Fibroblast of lung (primary cell): ENCODE measurements around the gene BCL2L12. TPM values are rescaled to one million over a fixed set of nuclear protein-coding genes. Genes with fewer than 3 reads are reported as not detected.

Source experiments
- DNase-seq, 2 donors: peaks; one replicate each; pipeline versions ENCODE4 v3.0.0 to v3.0.0-alpha.2; 2010; ENCODE audit warnings: low read depth in 2 of 2
- H2AFZ ChIP-seq: 2 replicates; pipeline ENCODE4 v1.5.1; 2012; ENCODE audit warnings: low read length, control low read depth, inconsistent platforms
- H3K27ac ChIP-seq: 2 replicates; pipeline ENCODE4 v1.5.1; 2011; ENCODE audit warnings: low read length, control low read depth; ENCODE audit not compliant: insufficient read depth
- H3K27me3 ChIP-seq: 2 replicates; pipeline ENCODE4 v1.5.1; 2011; ENCODE audit warnings: mild to moderate bottlenecking, low read length; ENCODE audit not compliant: control insufficient read depth, insufficient read depth
- H3K36me3 ChIP-seq: 2 replicates; pipeline ENCODE4 v1.5.1; 2011; ENCODE audit warnings: low read length; ENCODE audit not compliant: control insufficient read depth, insufficient read depth
- H3K4me1 ChIP-seq: 2 replicates; pipeline ENCODE4 v1.5.1; 2011; ENCODE audit warnings: low read length; ENCODE audit not compliant: control insufficient read depth, insufficient read depth; ENCODE audit errors: extremely low read depth
- H3K4me2 ChIP-seq: 2 replicates; pipeline ENCODE4 v1.5.1; 2011; ENCODE audit warnings: low read length, control low read depth; ENCODE audit not compliant: insufficient read depth; ENCODE audit errors: extremely low read depth
- H3K4me3 ChIP-seq, 4 experiments: fragments of 200-600 bp in 1 of 4; sonication (generic) in 1 of 4; replicated peaks in 1 of 4; 2 replicates each; pipeline ENCODE4 v1.5.1; 2011 to 2016; ENCODE audit warnings: low read length in 4 of 4, low read depth in 3 of 4, mild to moderate bottlenecking in 3 of 4, control low read depth in 2 of 4, inconsistent platforms in 1 of 4, mixed read lengths in 1 of 4; ENCODE audit not compliant: insufficient read depth in 1 of 4; ENCODE audit errors: control extremely low read depth in 1 of 4
- H3K79me2 ChIP-seq: 2 replicates; pipeline ENCODE4 v1.5.1; 2012; ENCODE audit warnings: mild to moderate bottlenecking, low read length, inconsistent platforms; ENCODE audit not compliant: control insufficient read depth, insufficient read depth
- H3K9ac ChIP-seq: 2 replicates; pipeline ENCODE4 v1.5.1; 2011; ENCODE audit warnings: mild to moderate bottlenecking, low read length, control low read depth; ENCODE audit not compliant: insufficient read depth
- H3K9me3 ChIP-seq: 2 replicates; pipeline ENCODE4 v1.5.1; 2012; ENCODE audit warnings: low read depth, low read length; ENCODE audit not compliant: control insufficient read depth, insufficient read depth
- H4K20me1 ChIP-seq: 2 replicates; pipeline ENCODE4 v1.5.1; 2011; ENCODE audit warnings: low read length; ENCODE audit not compliant: control insufficient read depth, insufficient read depth; ENCODE audit errors: extremely low read depth
- EZH2 ChIP-seq: IDR thresholded peaks from 2 replicates; pipeline ENCODE4 v1.5.1; 2012; ENCODE audit warnings: low read length, control low read depth, mild to moderate bottlenecking; ENCODE audit errors: missing control alignments
- polyA plus RNA-seq, 2 donors: library from polyadenylated mRNA; depleted of rRNA in 1 of 2; stranded (reverse) in 1 of 2; unstranded in 1 of 2; fragments of >200 nt; gene quantifications; 2 replicates each; pipeline ENCODE4 v1.2.1, GENCODE V29; 2011 to 2012; ENCODE audit warnings: missing spikeins in 1 of 2
- total RNA-seq: library from RNA; depleted of rRNA; stranded (reverse); fragments of >200 nt; gene quantifications from 2 replicates; pipeline ENCODE4 v1.2.1, GENCODE V29; 2014
- TF ChIP-seq, protein P1 (sequence below), 2 donors: IDR thresholded peaks in 1 of 2; conservative IDR thresholded peaks in 1 of 2; 1 replicate in 1 of 2; 2 replicates in 1 of 2; pipeline ENCODE4 v1.5.1; 2011 to 2012; ENCODE audit warnings: low read length in 2 of 2, control low read depth in 1 of 2, inconsistent platforms in 1 of 2, low read depth in 1 of 2, mild to moderate bottlenecking in 1 of 2

BCL2L12 gene
- total and polyA plus RNA-seq, 2 donors (not counting 1 experiment from before 2014, with no cell fraction given): 4.8 to 5.0 TPM

DNA sequence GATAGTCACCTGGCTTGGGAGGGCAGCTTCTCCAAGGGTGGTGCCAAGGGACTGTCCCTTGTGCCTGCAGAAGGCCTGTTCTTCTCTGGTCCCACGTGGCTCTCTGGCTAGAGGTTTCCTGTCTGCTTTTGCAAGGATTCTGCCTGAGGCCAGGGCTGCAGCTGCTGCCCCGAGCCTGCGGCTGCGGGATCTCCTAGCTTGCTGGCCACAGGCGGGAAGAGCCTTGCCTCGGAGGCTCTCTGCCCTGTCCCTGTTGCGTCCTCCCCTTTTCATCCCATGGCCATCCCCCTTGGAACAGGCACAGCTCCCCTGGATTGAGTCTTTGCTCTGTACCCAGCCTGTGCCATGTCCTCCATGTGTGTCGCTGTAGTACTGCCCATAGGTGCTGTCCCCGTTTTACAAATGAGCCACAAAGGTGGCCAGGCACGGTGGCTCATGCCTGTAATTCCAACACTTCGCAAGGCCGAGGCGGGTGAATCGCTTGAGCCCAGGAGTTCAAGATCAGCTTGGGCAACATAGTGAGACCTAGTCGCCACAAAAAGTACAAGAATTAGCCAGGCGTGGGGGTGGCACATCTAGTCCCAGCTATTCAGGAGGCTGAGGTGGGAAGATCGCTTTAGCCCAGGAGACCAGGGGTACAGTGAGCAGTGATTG, 9.2 kb upstream of the BCL2L12 start:
- Histone ChIP-seq H3K27me3 (no peaks in the 10 kb centered on the region), H3K9ac (no peak overlapping the region), H3K4me3 (no peak overlapping the region), H3K27ac (no peak overlapping the region), H3K9me3 (no peaks in the 10 kb centered on the region), H3K4me1 (no peaks in the 10 kb centered on the region), H4K20me1 (no peaks in the 10 kb centered on the region), H3K36me3 (peaks cover 56% of the 10 kb centered on the region), H3K4me2 (no peak overlapping the region), H2AFZ (no peak overlapping the region), H3K79me2 (no peaks in the 10 kb centered on the region)
- TF ChIP-seq, protein P1, sequence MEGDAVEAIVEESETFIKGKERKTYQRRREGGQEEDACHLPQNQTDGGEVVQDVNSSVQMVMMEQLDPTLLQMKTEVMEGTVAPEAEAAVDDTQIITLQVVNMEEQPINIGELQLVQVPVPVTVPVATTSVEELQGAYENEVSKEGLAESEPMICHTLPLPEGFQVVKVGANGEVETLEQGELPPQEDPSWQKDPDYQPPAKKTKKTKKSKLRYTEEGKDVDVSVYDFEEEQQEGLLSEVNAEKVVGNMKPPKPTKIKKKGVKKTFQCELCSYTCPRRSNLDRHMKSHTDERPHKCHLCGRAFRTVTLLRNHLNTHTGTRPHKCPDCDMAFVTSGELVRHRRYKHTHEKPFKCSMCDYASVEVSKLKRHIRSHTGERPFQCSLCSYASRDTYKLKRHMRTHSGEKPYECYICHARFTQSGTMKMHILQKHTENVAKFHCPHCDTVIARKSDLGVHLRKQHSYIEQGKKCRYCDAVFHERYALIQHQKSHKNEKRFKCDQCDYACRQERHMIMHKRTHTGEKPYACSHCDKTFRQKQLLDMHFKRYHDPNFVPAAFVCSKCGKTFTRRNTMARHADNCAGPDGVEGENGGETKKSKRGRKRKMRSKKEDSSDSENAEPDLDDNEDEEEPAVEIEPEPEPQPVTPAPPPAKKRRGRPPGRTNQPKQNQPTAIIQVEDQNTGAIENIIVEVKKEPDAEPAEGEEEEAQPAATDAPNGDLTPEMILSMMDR (conservative IDR thresholded peaks at IDR 0.05 in 1 of 2, IDR thresholded peaks at IDR 0.05 in 1 of 2; ENCODE audit: low read depth in 1 of 2, low read length in 2 of 2): no peak
- TF ChIP-seq EZH2: no peak
- no peak for DNase-seq

DNA sequence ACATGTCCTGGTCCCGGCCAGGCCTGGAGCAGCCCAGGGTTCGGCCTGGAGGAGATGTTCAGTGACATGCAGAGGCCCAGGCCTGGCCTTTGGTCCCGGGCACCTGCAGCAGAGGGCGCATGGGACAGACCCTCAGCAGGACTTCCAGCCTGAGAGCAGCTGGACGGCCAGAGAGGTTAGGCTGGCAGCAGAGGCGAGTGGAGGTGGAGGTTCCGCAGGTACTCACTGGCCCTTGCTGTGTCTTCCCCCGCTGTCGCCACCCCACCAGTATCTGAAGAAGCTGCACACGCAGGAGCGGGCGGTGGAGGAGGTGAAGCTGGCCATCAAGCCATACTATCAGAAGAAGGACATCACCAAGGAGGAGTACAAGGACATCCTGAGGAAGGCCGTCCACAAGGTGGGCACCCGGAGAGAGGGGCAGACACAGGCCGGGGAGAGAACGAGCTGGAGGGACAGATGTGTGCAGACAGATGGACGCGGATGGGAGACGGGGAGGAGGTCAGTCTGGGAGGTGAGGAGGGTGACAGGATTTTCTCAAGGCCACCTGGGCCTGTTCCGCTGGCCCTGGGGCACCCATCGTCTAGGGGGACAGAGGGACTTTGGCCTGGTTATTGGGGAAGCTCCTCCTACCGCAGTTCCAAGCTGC, 8.1 kb upstream of the BCL2L12 start:
- H2AFZ ChIP-seq: no peak overlapping the region
- H3K79me2 ChIP-seq: no peaks in the 10 kb centered on the region
- no peaks in the 10 kb centered on the region for H4K20me1 ChIP-seq
- H3K4me3 ChIP-seq: no peak overlapping the region
- H3K4me1 ChIP-seq: no peaks in the 10 kb centered on the region
- no peaks in the 10 kb centered on the region for H3K9me3 ChIP-seq
- H3K36me3 ChIP-seq: peaks cover 57% of the 10 kb centered on the region
- TF ChIP-seq EZH2: no peak
- TF ChIP-seq, protein P1 (conservative IDR thresholded peaks at IDR 0.05 in 1 of 2, IDR thresholded peaks at IDR 0.05 in 1 of 2; ENCODE audit: low read depth in 1 of 2, low read length in 2 of 2): no peak
- no peak for DNase-seq
- no peak overlapping the region for H3K27ac ChIP-seq
- no peak overlapping the region for H3K9ac ChIP-seq
- H3K4me2 ChIP-seq: no peak overlapping the region
- H3K27me3 ChIP-seq: no peaks in the 10 kb centered on the region

DNA sequence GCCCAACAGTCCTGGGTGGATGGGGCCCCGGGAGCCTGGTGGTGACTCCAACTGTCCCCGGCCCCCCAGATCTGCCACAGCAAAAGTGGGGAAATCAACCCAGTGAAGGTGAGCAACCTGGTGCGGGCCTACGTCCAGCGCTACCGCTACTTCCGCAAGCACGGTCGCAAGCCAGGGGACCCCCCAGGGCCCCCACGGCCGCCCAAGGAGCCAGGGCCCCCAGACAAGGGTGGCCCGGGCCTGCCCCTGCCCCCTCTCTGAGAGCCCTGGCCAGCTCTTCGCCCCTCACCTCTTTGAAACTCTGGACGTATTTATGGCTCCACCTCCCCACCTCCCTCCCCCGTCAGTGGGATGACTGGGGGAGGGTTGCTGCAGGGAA, 7.6 kb upstream of the BCL2L12 start:
- peaks cover 56% of the 10 kb centered on the region for H3K36me3 ChIP-seq
- no peak overlapping the region for H3K4me2 ChIP-seq
- H3K9me3 ChIP-seq: no peaks in the 10 kb centered on the region
- no peaks in the 10 kb centered on the region for H3K4me1 ChIP-seq
- TF ChIP-seq, protein P1 (conservative IDR thresholded peaks at IDR 0.05 in 1 of 2, IDR thresholded peaks at IDR 0.05 in 1 of 2; ENCODE audit: low read depth in 1 of 2, low read length in 2 of 2): no peak
- TF ChIP-seq EZH2: no peak
- H3K27me3 ChIP-seq: no peaks in the 10 kb centered on the region
- DNase-seq: no peak
- no peak overlapping the region for H2AFZ ChIP-seq
- H3K9ac ChIP-seq: no peak overlapping the region
- no peak overlapping the region for H3K27ac ChIP-seq
- no peaks in the 10 kb centered on the region for H4K20me1 ChIP-seq
- no peaks in the 10 kb centered on the region for H3K79me2 ChIP-seq
- no peak overlapping the region for H3K4me3 ChIP-seq
